SIG-M5 treated with dmso at 0.1 percent for 504 hours (cell line): Measurements from ENCODE around the gene MKNK1.

Experiments used
- DNase-seq: peaks from one replicate; lab custom pipeline; 2025; ENCODE audit not compliant: unreplicated experiment; lab: John Stamatoyannopoulos, UW

MKNK1 gene

GRCh38 chr1:46568461-46568891 is 35.6 kb downstream of the MKNK1 start:
- no peak for DNase-seq

GRCh38 chr1:46563341-46563740 is 40.7 kb downstream of the MKNK1 start:
- DNase-seq: no peak

- DNase-seq: no peak
These were observed 41.6 kb downstream of the MKNK1 start for GRCh38 chr1:46562498-46562897.

GRCh38 chr1:46558966-46559365 is 45.1 kb downstream of the MKNK1 start:
- DNase-seq: no peak

GRCh38 chr1:46558141-46558963 is 45.7 kb downstream of the MKNK1 start:
- no peak for DNase-seq

GRCh38 chr1:46557403-46557802 is 46.7 kb downstream of the MKNK1 start:
- DNase-seq: no peak

- no peak for DNase-seq
These were observed 47.2 kb downstream of the MKNK1 start for GRCh38 chr1:46556822-46557221.

GRCh38 chr1:46555826-46556619 is 48.0 kb downstream of the MKNK1 start:
- DNase-seq: no peak

- no peak for DNase-seq
These were observed 49.3 kb downstream of the MKNK1 start for GRCh38 chr1:46554597-46555381.

- DNase-seq: no peak
These were observed 49.9 kb downstream of the MKNK1 start for GRCh38 chr1:46554236-46554596.

GRCh38 chr1:46553506-46553905 is 50.6 kb downstream of the MKNK1 start:
- DNase-seq: no peak

- no peak for DNase-seq
These were observed 51.5 kb downstream of the MKNK1 start for GRCh38 chr1:46552357-46553237.

- DNase-seq: no peak
These were observed 52.4 kb downstream of the MKNK1 start, which contains the start of gene KNCN for GRCh38 chr1:46551597-46552095. KNCN (minus strand) TSS chr1:46551647; CDS start chr1:46551215, 432 bp downstream.

GRCh38 chr1:46550751-46551231 is 53.3 kb downstream of the MKNK1 start:
- no peak for DNase-seq

- no peak for DNase-seq
These were observed 54.1 kb downstream of the MKNK1 start for GRCh38 chr1:46549697-46550681.

GRCh38 chr1:46547481-46548383 is 56.3 kb downstream of the MKNK1 start:
- peak; percentile 55 for DNase-seq

GRCh38 chr1:46546210-46546609 is 57.9 kb downstream of the MKNK1 start:
- no peak for DNase-seq

GRCh38 chr1:46545784-46546183 is 58.3 kb downstream of the MKNK1 start:
- no peak for DNase-seq
